ENCODE measurements around the gene SEC22A.

The SEC22A gene

DNA sequence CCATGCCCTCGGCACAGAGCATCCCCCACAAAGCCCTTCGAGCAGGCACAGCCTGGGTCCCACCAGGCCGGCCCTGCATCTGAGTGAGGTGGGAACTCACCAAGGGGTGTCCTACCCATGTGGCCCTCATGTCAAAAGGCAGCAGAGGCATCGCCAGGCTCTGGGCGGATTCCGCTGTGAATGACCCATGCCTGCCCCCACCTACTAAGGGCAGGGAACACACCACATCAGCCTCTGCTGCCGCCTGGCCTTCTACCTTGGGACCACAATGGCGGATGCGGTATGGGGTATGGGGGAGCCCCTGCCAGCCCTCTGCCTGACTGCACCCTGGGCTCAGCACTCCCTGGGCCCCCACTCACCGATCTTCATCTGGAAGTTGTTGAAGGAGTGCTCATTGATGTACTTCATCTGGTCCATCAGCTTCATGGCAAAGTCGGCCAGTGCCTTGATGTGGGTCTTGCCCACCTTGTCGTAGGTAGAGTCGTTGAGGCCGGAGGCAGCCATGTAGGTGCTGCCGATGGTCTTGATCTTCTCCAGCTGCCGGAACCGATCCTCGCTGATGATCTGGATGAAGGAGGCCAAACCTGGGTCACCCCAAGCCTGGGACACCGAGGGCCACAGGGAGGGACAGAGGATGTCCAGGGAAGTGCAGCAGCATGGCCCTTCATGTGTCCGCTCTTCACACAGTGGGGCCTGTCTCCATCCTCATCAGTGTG, 87.8 kb downstream of the SEC22A start:
- DNase-seq, result peak; percentile 43

DNA sequence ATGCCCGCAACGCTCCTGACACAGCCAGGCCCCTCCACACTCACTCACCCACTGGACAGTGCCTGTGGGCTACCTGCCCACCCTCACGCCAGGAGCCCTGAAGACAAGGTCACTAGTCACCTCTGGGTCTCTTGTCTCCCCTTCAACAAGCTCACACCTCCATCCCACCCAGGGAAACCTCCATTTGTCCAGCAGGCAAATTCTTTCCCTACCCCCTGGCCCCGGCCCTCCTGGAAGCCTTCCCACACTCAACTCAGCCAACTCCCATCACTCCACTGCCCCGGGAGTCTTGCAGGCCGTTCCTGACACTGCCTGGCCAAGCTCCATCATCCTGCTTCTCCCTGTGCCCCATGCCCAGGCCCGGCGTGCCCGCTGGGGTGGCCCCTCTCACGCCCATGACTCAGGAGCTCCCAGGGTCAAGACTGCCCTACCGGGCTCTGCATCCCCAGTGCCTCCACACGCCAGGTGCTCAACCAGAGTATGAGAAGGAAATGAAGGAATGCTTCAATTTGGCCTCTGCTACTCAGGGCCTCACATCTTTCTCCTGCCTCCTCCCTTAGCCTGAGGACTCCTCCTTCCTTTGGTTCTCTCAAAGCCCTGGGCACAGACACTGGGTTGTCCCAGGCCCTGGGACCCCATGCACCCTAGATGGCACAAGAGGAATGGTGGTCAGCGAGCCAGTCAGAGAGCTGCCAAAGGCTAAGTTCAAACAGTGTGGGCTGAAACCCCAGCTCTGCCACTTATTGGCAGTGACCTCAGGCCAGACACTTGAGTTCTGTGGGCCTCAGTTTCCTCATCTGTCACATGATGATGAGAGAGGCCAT, 88.6 kb downstream of the SEC22A start:
- peak; percentile 33 for DNase-seq

DNA sequence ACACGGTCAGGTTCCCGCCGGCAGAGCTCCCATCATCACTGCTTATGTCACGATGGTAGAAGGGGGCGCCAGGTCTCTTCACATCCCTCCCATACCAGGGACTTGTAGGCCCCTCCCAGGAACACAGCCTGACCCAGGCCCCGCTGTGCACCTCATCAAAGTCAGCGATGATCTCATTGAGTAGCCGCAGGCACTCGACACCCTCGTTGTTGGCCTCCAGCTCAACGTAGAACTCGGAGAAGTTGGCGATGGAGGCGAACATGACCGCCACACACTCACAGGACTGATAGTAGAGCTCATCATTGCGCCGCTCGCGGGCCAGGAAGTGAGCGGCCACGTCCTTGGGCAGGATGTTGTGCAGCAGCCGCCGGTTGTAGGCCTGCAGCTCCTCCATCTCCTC, 89.2 kb downstream of the SEC22A start:
- DNase-seq, result peak; percentile 36

DNA sequence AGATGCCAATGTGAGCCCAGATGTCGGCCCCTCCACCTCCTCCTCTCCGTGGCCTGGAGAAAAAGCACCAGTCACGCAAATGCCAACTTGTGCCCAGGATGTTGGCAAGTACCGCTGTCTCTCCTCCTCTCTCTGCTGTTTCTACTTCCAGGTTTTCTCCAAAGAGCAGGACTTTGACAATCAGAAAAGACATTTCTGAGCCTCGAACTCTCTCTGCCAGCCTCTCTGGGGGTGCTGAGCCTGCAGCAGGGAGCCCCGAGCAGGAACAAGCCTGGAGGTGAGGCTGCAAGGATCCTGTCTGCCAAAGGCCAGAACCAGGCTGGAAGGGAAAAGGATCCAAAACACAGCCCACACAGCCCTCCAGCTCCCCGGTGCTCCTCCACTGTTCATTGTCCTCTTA, 89.7 kb downstream of the SEC22A start:
- peak; percentile 41 for DNase-seq

DNA sequence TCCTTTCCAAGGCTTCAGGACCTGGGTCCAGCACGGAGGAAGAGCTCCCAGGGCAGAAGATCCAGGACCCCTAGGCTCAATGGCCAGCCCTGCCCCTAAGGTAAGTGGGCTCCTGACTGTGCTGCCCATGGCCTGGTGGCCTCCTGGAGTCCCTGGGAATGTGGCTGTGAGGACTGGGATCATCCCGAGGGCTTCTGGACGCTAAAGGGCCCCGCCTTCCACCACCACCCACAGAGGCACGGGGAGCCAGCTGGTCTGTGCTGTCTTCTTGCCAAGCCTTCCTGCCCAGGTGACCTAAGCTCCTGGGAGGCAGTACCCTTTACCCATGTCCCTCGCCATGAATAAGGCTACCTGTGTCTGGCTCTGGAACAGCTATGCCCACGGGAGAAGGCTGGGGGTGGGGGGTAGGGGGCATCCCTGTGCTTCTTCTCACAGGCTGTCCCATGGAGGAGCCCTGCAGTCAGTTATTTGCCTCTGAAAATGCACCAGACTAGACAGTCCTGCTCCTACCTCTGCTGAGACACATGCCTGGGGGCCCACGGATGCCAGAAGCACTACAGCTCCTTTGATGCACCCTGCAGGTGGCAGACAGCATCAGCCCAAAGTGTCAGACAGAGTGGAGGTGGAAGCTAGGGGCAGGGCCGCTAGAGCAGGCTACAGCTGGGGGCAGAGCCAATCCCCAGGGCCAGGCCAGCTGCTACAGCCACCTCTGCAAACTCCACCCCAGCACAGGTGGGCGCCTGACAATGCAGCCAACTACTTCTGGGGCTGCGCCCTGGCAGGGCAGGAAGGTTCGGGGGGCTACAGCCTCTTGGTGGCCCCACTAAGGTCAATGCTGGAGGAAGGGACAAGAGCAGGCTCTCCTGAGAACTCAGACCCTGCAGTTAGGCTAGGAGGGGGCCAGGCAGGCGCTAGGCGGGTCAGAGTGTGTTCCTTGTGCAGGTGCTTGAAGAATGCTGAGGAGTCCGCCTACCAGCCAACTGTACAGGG, 90.9 kb downstream of the SEC22A start:
- peak; percentile 62 for DNase-seq

DNA sequence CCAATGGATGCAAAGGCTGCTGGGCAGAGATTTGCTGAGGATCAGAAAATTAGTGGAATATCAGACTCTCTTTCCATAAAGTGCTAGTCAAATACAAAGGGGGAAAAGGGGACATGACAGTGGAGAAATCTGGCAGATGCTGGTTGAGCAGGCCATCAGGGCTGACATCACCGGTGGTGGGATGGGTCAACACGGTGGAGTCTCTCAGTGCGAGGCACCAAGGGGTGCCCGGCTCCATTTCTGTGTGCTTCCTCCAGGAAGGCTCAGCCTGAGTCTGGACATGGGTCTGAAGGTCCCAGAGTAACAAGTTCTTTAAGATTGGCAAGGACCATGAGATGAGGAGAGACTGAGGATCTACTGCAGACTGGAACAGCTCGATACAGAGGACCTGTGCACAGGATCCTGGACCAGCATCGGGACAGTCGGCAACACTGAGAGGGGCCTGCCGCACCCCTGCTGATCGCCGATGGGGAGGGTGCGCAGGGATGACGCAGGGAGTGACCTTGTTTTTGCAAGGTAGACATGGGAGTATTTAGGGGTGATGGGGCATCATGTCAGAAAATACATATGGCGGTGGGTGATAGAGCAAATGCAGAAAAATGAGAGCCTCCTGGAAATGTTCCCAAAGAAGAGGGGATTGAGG, 92.7 kb downstream of the SEC22A start:
- no peak for DNase-seq

DNA sequence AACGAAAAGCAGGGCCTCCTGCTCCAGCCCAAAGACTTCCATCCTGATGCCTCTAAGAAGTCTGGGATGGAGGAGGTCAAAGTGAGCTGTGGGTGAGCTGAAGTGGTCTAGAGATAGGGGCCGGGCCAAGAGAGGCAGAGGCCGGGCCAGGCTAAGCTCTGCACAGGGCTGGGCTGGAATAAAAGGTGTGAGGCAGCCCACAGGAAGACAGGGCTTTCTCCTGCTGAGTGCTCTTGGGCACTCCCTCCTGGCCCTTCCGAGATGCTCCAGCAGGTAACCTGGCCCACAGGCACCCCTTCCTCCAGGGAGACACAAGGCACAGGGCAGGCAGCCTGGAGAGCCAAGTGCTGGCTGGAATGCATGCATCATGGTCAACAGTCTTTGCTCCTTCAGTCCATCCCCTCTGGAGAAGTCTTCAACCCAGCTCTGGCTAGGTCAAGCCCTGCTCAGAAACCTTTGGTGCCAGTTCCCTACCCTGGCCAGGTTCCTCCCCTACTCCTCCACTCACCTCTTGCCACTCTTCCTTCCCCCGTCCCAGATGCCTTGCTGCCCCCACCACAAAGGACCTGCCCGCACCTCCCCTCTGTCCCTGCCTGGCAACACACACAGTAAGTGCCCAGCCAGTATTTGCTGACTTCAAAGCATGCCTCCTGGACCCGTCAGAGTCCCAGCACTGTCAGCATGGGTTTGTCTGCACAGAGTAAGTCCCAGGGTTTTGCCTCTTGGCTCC, 93.6 kb downstream of the SEC22A start:
- no peak for DNase-seq

DNA sequence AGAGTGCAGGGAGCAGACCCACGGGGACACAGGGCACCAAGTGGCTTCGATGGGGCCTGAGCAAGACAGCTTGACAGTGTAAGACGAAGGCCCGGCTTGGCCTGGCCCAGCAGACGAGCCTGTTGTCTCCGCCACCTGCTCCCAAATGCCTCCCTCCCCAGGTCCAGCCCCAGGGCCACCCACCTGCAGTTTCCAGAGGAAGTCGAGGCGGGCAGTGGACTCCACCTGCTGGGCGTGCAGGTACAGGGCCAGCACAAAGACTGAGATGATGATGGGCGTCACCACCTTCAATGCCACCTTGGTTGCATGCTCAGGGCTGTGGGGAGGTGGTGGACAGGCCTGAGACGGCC, 94.1 kb downstream of the SEC22A start:
- DNase-seq, result no peak

DNA sequence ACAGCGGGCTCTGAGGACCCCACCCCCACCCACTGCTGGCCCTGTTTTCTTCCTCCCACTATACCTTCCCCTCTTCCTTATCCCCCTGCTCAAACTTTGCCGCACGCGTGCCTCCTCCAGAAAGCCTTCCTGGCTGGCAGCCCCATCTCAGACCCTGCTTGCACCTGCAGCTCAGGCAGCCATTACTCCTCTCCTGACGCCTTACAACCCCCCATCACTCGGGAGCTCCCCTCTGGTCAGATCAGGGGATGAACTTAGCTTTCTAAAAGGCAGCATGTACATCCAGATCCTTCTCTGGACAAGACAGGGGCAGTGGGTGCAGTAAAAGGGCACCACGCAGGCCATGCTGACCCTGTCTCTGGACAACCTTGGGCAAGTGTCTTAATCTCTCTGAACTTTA, 94.5 kb downstream of the SEC22A start:
- no peak for DNase-seq

DNA sequence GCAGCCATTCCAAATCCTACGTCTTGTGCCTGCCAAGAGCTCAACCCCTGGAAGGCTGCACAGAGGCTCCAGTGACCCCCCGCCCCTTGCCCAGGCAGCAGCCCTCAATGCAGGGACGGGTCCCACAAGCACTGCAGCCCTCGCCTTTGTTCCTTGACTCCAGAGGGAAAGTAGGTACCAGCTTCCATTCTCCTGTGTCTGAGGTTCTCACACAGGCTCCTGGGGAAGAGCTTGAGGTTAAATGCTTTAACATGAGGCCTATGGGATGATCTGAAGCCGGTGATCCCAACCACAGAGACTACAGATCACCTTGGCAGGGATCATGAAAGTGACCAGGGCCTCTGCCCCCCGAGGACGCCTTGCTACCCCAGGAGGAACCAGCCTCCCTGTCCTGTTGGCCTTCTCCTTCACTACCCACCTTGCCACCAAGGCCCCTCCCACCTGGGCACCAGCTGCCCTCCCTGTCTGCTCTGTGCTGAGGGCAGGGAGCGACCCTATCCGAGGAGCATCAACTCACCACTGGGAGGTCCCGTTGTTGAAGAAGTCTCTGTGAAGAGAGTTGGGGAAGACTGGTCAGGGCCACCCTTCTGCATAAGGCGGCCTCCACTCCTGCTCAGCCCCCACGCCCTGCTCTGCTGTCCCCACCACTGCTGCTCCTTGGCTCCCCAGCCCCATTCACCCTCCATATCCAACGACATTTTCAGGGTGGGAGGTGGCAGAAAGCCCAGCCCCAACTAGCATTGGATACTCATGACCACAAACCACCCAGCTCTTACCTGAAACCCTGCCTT, 95.3 kb downstream of the SEC22A start:
- DNase-seq, result no peak

DNA sequence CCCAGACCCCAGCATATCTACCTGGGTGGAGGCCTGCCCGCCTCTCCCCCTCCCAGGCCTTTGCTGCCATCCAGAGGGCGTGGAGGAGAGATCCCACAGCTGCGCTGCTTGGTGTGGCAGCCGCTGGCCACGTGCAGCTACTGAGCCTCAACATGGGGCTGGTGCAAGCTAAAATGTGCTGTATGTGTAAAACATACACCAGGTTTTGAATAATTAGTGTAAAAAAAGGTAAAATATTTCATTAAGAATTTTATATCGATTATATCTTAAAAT, 95.8 kb downstream of the SEC22A start:
- no peak for DNase-seq

DNA sequence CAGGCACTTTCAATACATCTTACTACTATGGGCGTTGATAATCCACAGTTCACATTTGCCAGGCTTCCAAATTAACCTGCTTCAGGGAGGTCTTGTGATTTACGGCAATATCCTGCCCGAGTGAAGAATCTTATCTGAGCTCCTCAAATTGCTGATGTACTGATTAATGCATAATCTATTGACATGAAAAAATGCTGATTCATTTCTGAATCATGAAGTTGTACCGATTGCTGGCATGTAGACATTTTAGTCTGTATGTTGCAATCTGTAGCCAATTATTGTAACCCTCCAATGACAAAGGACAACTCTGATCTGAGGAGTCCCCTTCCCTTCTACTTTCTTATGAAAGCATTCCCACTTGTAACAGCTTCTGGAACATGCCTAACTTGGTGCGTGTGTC, 97.2 kb downstream of the SEC22A start:
- no peak for DNase-seq

DNA sequence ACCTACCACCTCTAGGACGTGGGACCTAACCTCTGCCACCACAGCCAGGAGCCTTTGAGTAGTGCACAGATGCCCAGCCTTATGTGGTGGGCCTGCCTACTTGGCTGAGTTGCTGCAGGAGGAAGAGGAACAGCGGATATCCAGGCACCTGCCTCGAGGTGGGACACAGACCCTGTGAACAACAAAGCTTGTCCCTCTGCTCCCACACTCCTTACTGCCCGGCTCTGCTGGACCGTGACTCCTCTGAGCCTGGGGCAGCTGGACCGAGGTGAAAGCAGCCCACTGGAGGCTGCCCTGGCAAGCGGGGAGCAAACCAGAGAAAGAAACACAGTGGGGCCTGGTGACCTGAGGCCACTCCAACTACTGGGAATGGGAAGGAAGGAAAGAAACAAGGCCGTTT, 97.8 kb downstream of the SEC22A start:
- no peak for DNase-seq

DNA sequence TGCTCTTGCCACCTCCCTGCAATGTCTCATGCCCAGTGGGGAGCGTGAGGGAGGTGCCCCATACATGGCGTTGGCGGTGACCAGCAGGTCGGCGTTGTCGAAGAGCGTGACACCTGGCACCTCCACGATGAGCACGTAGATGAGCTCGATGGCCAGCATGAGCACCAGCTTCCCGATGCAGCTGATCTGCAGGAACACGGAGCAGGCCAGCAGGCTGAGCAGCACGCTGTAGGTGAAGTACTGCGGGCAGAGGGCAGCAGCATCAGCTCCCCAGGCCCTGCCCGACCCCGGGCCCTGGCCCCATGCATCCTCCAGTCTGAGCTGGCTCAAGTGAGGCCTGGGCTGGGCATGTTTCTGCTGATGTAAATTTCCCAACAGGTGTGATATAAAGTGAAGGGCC, 98.3 kb downstream of the SEC22A start:
- no peak for DNase-seq

DNA sequence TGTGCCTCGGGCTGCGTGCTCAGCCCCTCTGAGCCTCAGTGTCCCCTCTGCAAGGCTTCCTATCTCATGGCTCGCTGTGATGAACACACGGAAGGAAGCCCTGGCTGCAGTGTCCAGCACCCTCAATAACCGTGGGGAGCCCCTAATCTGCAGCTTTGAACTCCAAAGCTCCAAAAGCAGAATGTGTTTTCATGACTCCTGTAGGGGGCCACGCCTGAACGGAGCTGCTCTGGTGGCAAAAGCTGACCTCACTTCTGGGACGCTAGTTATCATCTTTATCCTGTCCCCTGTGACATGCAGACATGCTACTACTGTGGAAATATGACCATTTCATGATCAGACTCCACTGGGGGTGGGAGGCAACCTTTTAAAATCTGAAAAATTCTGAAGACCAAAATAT, 98.8 kb downstream of the SEC22A start:
- no peak for DNase-seq

DNA sequence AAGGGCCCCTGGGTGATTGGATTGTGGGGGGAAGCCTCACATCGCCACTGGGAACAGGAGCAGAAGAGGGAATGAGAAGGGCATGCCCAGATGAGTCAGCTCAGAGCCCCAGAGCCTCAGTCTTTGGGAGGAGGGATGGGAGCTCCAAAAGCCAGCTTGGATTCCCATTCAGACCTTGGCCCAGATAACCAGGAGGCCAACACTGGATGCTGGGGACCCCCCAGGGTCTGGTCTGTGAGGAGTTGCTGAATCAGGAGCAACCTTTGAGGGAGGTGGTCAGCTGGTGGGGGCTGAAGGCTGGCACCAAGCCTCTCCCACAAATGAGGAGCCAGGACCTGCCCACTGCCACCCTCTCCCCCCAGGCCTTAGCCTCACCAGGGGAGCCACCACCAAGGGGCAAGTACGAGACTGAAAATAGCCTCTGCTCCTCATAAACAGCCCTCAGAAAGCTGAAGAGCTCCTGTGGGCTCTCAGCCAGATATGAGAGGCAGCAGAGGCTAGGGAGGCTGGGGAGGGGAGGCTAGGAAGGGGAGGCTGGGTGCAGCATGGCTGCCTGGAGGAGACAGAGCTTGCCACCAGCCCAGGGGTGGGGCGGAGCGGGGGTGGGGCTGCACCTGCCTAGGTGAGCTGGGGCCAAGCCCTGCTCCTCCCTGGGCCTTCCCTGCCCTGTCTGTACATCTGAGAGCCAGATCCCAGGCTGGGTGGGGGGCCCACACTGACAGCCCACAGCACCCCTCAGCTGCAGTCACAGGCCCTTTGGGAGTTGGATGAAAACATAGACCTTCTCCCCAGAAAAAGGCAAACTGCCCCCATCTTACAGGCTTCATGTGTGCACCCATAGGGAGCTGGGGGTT, 99.8 kb downstream of the SEC22A start:
- no peak for DNase-seq

DNA sequence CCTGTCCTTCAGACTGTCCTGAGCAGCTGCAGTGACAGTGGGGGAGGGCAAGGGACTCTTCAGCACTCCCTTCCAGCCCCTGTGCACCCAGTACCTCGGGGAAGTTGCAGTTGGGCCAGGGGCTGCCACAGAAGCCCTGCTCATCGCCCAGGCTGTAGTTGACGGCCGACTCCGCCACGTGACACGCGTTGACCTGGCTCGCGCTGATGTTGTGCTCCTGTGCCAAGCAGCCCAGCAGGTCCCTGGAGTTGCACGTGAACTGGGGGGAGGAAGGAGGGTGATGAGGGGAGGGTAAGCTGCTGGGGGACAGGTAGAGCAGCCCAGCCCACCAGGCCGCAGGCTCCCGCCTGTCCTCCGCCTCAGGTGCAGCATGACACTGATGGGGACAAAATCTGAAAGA, 101.2 kb downstream of the SEC22A start:
- DNase-seq, result no peak

DNA sequence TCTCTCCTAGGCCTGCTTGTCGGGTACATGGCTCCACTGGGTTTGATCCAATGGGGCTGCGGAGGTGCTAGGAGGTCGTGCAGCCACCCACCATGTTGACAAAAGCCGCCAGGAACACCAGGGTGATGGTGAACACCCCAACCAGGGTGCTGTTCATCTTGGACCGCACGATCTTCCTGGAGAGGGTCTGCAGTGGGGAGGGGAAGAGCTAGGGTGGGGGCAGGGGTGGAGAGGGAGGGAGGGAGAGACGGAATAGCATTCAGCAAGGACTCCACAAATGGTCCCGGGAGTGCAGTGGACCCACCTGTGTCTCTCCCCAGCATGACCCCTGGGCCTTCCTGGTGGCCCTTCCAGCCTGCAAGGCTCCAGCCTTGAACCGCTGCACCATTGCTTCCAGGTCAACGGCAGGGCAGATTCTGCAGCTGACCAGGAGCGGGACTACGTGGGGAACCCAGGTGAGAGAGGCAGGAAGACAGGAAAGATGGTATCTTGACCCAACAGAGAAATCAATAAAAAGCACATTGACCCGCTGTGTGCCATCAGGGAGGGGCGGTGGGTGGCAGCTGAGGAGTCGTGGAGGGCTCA, 102.3 kb downstream of the SEC22A start:
- DNase-seq, result no peak

DNA sequence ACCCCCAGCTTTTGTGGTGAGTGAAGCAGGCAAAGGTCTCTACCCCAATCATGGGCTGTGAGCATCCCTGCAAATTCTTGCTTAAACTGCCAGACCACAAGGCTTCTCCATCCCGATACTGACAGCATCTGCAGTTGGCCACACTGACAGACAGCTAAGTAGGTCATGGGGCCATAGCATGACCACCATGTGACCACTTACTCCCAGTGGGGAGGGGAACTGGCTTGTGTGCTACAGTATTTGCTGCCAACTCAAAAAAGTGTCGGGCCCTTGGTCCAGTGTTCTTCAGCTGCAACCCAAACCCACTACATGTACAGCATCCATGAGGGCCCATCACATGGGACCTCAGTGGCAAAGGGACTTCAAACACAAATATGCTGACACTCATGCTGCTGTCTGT, 103.4 kb downstream of the SEC22A start:
- DNase-seq, result no peak

DNA sequence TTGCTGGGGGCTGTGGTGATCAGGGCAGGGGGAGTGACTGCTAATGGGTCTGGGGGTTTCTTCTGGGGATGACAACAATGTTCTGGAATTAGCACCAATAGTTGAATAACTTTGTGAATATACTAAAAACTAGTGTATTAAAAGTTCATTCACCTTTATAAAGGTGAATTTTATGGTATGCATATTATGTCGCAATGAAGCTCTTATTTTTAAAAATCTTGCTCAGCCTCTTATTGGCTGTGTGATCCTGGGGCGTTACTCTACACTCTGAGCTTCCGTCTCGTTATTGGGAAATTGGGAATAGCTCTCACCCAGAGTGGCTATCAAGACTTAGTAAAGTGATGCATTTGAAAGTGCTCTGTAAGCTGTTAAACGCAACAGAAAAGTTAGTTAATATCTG, 105.3 kb downstream of the SEC22A start:
- no peak for DNase-seq
